Astrocyte (in vitro differentiated cells and primary cell): ENCODE measurements around the gene SPATA32.

Experiments used
- EZH2 ChIP-seq: IDR thresholded peaks from 2 replicates; pipeline ENCODE4 v1.6.1; 2012; ENCODE audit warnings: mild to moderate bottlenecking, low read length, inconsistent platforms; ENCODE audit not compliant: insufficient read depth
- TF ChIP-seq, protein P1 (sequence below): IDR thresholded peaks from 2 replicates; pipeline ENCODE4 v1.5.1; 2011; ENCODE audit warnings: low read depth, mild to moderate bottlenecking, inconsistent platforms, low read length, moderate library complexity; ENCODE audit not compliant: insufficient read depth

DNA sequence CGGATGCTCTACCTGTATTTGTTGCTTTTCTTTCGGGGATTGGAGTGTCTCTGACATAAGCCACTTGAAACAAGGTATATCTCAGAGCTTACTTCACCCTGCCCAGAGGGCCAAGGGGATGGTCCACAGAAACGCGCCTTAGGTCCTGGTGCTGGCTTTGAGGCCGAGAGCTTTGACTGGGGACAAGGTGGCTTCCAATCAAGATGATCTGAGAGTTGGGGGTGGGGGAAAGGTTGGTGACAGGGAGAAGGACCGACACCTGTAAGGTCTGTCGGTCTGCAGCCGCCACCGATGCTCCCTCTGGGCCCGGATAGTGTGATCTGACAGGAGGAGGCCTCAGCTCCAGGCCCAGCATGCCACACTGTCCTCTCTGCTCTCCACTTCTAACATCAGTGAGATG, 21.8 kb upstream of the SPATA32 start:
- TF ChIP-seq, protein P1, sequence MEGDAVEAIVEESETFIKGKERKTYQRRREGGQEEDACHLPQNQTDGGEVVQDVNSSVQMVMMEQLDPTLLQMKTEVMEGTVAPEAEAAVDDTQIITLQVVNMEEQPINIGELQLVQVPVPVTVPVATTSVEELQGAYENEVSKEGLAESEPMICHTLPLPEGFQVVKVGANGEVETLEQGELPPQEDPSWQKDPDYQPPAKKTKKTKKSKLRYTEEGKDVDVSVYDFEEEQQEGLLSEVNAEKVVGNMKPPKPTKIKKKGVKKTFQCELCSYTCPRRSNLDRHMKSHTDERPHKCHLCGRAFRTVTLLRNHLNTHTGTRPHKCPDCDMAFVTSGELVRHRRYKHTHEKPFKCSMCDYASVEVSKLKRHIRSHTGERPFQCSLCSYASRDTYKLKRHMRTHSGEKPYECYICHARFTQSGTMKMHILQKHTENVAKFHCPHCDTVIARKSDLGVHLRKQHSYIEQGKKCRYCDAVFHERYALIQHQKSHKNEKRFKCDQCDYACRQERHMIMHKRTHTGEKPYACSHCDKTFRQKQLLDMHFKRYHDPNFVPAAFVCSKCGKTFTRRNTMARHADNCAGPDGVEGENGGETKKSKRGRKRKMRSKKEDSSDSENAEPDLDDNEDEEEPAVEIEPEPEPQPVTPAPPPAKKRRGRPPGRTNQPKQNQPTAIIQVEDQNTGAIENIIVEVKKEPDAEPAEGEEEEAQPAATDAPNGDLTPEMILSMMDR: no peak
- TF ChIP-seq EZH2: no peak
